Epithelial cell of prostate (primary cell): Measurements from ENCODE around the gene CDH13.
A peak's percentile ranks its signal among the peaks of the same experiment; 100 is the strongest.

Experiments used
- DNase-seq: peaks from one replicate; pipeline ENCODE4 v3.0.0-alpha.2; 2011; ENCODE audit warnings: low read depth, low spot score
- H3K27ac ChIP-seq: fragments of 450-650 bp; 2 replicates; pipeline ENCODE4 v1.5.1; 2017; ENCODE audit warnings: mild to moderate bottlenecking

Gene CDH13

GRCh38 chr16:83771306-83771942, 1144.7 kb downstream of the CDH13 start:
- DNase-seq = no peak
- H3K27ac ChIP-seq = no peak overlapping the region

- H3K27ac ChIP-seq = no peak overlapping the region
- DNase-seq = no peak
These were observed 1146.0 kb downstream of the CDH13 start for GRCh38 chr16:83772806-83773205.

- no peak for DNase-seq
- no peak overlapping the region for H3K27ac ChIP-seq
These were observed 1147.3 kb downstream of the CDH13 start for GRCh38 chr16:83774066-83774465.

GRCh38 chr16:83776944-83777343, 1150.2 kb downstream of the CDH13 start:
- H3K27ac ChIP-seq = no peak overlapping the region
- no peak for DNase-seq

- H3K27ac ChIP-seq = no peak overlapping the region
- DNase-seq = no peak
These were observed 1153.1 kb downstream of the CDH13 start for GRCh38 chr16:83779886-83780285.

GRCh38 chr16:83785455-83785854, 1158.7 kb downstream of the CDH13 start:
- DNase-seq = no peak

GRCh38 chr16:83789642-83790401, 1163.1 kb downstream of the CDH13 start:
- no peak overlapping the region for H3K27ac ChIP-seq

More at GRCh38 chr16:83785455-83785854, 1158.7 kb downstream of the CDH13 start:
- no peak overlapping the region for H3K27ac ChIP-seq

GRCh38 chr16:83791916-83792315, 1165.1 kb downstream of the CDH13 start:
- H3K27ac ChIP-seq = no peak overlapping the region
- no peak for DNase-seq

More at GRCh38 chr16:83789642-83790401, 1163.1 kb downstream of the CDH13 start:
- DNase-seq = no peak

- DNase-seq = no peak
- no peak overlapping the region for H3K27ac ChIP-seq
These were observed 1165.6 kb downstream of the CDH13 start for GRCh38 chr16:83792391-83792790.

GRCh38 chr16:83793179-83793578, 1166.4 kb downstream of the CDH13 start:
- no peak for DNase-seq
- no peak overlapping the region for H3K27ac ChIP-seq

- no peak overlapping the region for H3K27ac ChIP-seq
- DNase-seq = no peak
These were observed 1168.2 kb downstream of the CDH13 start for GRCh38 chr16:83794860-83795554.

GRCh38 chr16:83797013-83797412, 1170.2 kb downstream of the CDH13 start:
- DNase-seq = no peak
- no peak overlapping the region for H3K27ac ChIP-seq

- no peak overlapping the region for H3K27ac ChIP-seq
- no peak for DNase-seq
These were observed 1172.6 kb downstream of the CDH13 start for GRCh38 chr16:83799336-83799735.

GRCh38 chr16:83802135-83802534, 1175.4 kb downstream of the CDH13 start:
- DNase-seq = peak; percentile 78
- peak overlapping the region; percentile 34 for H3K27ac ChIP-seq

GRCh38 chr16:83802554-83803205, 1175.9 kb downstream of the CDH13 start:
- no peak for DNase-seq
- peak overlapping the region; percentile 34 for H3K27ac ChIP-seq

GRCh38 chr16:83803811-83804210, 1177.0 kb downstream of the CDH13 start:
- no peak for DNase-seq
- peak overlapping the region; percentile 43 for H3K27ac ChIP-seq

- H3K27ac ChIP-seq = peak overlapping the region; percentile 43
- DNase-seq = no peak
These were observed 1177.6 kb downstream of the CDH13 start for GRCh38 chr16:83804366-83804765.

- DNase-seq = no peak
- no peak overlapping the region for H3K27ac ChIP-seq
These were observed 1179.3 kb downstream of the CDH13 start for GRCh38 chr16:83806036-83806435.

GRCh38 chr16:83806731-83807130, 1180.0 kb downstream of the CDH13 start:
- DNase-seq = no peak

GRCh38 chr16:83807327-83807709, 1180.5 kb downstream of the CDH13 start:
- no peak for DNase-seq
- H3K27ac ChIP-seq = peak overlapping the region; percentile 58

More at GRCh38 chr16:83806731-83807130, 1180.0 kb downstream of the CDH13 start:
- no peak overlapping the region for H3K27ac ChIP-seq
